GM21360 (cell line): ENCODE data around the gene IGF1R.

Experiments used
- ATAC-seq: cut with Tn5 transposase; IDR thresholded peaks from one replicate; pipeline ENCODE4 v1.9.1; 2021; ENCODE audit warnings: mild to moderate bottlenecking, moderate library complexity; ENCODE audit not compliant: unreplicated experiment

IGF1R gene

GRCh38 chr15:98817745-98818144, 169.4 kb downstream of the IGF1R start:
- no peak for ATAC-seq

- no peak for ATAC-seq
These were observed 174.7 kb downstream of the IGF1R start for GRCh38 chr15:98823012-98823458.

GRCh38 chr15:98823616-98824015, 175.3 kb downstream of the IGF1R start:
- no peak for ATAC-seq

- ATAC-seq, result no peak
These were observed 176.3 kb downstream of the IGF1R start for GRCh38 chr15:98824595-98824994.

- no peak for ATAC-seq
These were observed 178.3 kb downstream of the IGF1R start for GRCh38 chr15:98826658-98827057.

GRCh38 chr15:98827217-98827616, 178.9 kb downstream of the IGF1R start:
- ATAC-seq, result no peak

GRCh38 chr15:98830034-98830634, 181.8 kb downstream of the IGF1R start:
- ATAC-seq, result no peak

- ATAC-seq, result no peak
These were observed 186.6 kb downstream of the IGF1R start for GRCh38 chr15:98834976-98835375.

- ATAC-seq, result no peak
These were observed 187.5 kb downstream of the IGF1R start for GRCh38 chr15:98835876-98836275.

GRCh38 chr15:98838387-98839259, 190.3 kb downstream of the IGF1R start:
- ATAC-seq, result no peak

- ATAC-seq, result no peak
These were observed 191.7 kb downstream of the IGF1R start for GRCh38 chr15:98840053-98840452.

- no peak for ATAC-seq
These were observed 193.2 kb downstream of the IGF1R start for GRCh38 chr15:98841419-98841970.

GRCh38 chr15:98842192-98842972, 194.0 kb downstream of the IGF1R start:
- ATAC-seq, result no peak

GRCh38 chr15:98842973-98843285, 194.6 kb downstream of the IGF1R start:
- no peak for ATAC-seq

GRCh38 chr15:98843844-98844243, 195.5 kb downstream of the IGF1R start:
- ATAC-seq, result no peak

- ATAC-seq, result no peak
These were observed 195.9 kb downstream of the IGF1R start for GRCh38 chr15:98844261-98844660.

- no peak for ATAC-seq
These were observed 197.0 kb downstream of the IGF1R start for GRCh38 chr15:98845138-98845884.

- peak; percentile 35 for ATAC-seq
These were observed 202.7 kb downstream of the IGF1R start for GRCh38 chr15:98850961-98851572.

GRCh38 chr15:98853161-98853560, 204.8 kb downstream of the IGF1R start:
- ATAC-seq, result peak; percentile 39
